Skeletal muscle satellite cell (primary cell): Measurements from ENCODE around the gene COQ9.

ENCODE experiments used
- H3K27me3 ChIP-seq: 2 replicates; pipeline ENCODE4 v1.7.0; 2013; ENCODE audit warnings: low read length; ENCODE audit not compliant: control insufficient read depth, insufficient read depth
- H3K36me3 ChIP-seq: 2 replicates; pipeline ENCODE4 v1.7.0; 2013; ENCODE audit warnings: mild to moderate bottlenecking, control low read depth, low read length; ENCODE audit not compliant: insufficient read depth
- H3K4me1 ChIP-seq: 2 replicates; pipeline ENCODE4 v1.7.0; 2013; ENCODE audit warnings: low read length; ENCODE audit not compliant: control insufficient read depth, insufficient read depth
- H3K4me2 ChIP-seq: 2 replicates; pipeline ENCODE4 v1.7.0; 2013; ENCODE audit warnings: mild to moderate bottlenecking, low read length
- H3K4me3 ChIP-seq: 2 replicates; pipeline ENCODE4 v1.7.0; 2013; ENCODE audit warnings: low read length
- H3K9ac ChIP-seq: 2 replicates; pipeline ENCODE4 v1.7.0; 2013; ENCODE audit warnings: mild to moderate bottlenecking, low read depth, low read length, moderate library complexity
- H3K9me3 ChIP-seq: replicated peaks from 2 replicates; pipeline ENCODE4 v1.7.0; 2013; ENCODE audit warnings: mild to moderate bottlenecking, control low read depth, low read length

The COQ9 gene

DNA sequence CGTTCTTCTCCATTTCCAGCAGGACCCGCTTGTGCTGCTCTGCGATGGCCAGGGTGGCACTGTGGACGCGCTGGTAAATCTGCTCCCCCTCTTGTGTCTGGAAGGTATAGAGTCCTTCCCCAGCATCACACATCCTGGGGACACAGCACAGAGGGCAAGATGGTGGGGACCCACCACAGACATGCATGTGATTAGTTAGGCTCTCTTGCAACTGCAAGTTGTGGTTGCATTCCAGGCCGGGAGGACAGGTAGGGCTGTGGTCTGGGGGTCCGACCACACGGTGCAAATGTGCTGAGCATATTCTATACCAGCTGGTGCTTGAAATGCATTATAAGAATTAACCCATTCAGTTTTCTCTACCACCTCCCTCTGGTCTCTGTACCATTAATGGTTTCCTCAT, 26.6 kb downstream of the COQ9 start:
- Histone ChIP-seq H3K27me3 (no peaks in the 10 kb centered on the region), H3K4me2 (no peak overlapping the region), H3K4me1 (peaks cover 12% of the 10 kb centered on the region), H3K36me3 (peaks cover 55% of the 10 kb centered on the region), H3K9ac (no peak overlapping the region), H3K4me3 (no peak overlapping the region), H3K9me3 (no peaks in the 10 kb centered on the region)

DNA sequence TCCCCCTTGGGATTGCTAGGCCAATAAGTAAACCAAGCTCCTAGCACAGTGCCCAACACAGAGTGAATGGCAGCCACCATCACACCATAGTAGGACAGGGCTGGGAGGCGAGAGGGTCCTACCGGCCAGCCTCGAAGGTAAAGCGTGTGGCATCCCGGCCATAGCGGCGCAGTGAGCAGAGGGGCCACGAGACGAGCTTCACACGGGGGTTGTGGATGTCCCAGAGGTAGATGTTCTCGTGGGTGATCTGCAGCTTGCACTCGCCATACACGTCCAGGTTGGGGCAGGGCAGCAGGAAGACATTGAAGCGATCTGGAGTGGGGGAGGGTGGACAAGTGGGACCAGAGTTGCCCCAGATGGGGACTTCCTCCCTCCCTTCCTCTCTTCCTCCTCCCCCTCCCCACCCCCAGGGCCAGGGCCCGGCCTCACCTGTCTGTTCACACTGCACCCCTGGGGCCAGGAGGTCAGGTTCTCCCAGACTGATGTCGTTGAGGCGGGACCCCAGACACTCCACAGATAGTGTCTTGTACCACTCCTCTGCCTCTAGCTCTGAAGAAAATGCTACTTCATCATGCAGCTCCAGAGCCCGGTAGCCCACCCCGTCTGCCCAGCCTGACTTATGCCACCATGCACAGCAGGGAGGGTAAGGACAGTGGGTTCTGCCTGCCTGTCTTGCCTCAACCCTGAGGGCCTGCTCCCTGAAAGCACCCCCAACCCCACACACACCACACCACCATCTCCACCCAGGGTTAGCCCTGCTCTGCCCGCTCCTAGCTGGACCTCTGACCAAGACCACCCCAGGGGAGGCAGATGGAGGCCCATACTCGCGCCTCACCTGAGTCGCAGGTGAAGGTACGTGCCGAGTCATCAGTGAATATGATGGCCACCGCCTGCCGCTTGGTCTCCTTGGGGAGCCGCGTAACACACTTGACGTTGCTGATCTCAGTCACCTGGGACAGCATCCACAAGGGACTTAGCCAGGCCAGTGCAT, 27.7 kb downstream of the COQ9 start:
- peaks cover 23% of the 10 kb centered on the region for H3K4me1 ChIP-seq
- no peaks in the 10 kb centered on the region for H3K27me3 ChIP-seq

GRCh38 chr16:57475711-57476339, 28.5 kb downstream of the COQ9 start:
- H3K9ac ChIP-seq, result no peak overlapping the region
- peaks cover 25% of the 10 kb centered on the region for H3K4me1 ChIP-seq
- no peaks in the 10 kb centered on the region for H3K27me3 ChIP-seq
- H3K36me3 ChIP-seq, result peaks cover 35% of the 10 kb centered on the region
- no peak overlapping the region for H3K4me2 ChIP-seq
- H3K9me3 ChIP-seq, result no peaks in the 10 kb centered on the region
- H3K4me3 ChIP-seq, result no peak overlapping the region

More for the DNA sequence above, 27.7 kb downstream of the COQ9 start:
- peaks cover 44% of the 10 kb centered on the region for H3K36me3 ChIP-seq
- H3K9me3 ChIP-seq, result no peaks in the 10 kb centered on the region
- H3K4me2 ChIP-seq, result no peak overlapping the region
- H3K9ac ChIP-seq, result no peak overlapping the region
- H3K4me3 ChIP-seq, result no peak overlapping the region

DNA sequence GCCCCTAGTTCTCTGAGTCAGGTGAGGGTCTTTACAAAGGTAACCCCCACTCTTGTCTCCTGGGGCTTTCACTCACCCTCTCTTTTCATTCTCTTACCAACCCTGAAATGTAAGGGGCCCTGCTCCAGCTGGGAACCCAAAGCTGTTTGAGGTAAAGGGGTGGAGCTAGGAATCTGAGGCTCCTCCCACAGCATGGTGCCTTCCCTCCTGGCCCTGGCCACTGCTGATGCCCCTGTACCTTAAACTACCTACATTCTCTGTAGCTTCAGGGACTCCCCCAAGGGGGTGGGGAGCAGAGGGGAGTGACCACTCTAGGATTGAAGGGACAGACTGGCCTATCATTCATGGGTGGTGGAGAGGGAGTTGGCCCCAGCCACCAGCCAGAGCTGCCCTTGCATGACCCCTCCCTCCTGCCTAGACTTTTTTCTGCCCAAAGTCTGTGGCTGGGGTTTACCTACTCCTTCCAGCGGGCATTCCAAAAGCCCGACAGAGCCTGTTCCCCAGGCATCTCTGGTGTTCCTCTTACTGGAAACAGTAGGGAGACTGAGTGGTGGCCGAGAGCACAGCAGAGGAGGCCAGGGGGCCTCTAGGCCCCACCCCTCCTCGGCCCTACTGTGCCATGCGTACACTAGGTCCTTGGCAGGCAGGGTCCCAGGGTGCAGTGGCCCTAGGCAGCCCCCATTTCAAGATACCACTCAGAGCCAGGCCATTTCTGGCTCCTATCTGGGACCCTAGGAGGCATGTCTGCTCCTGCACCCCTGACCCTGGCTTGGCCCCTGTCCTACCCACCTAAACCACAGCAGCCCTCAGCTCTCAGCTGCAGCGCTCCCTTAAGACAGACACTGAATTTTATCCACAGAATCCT, 29.5 kb downstream of the COQ9 start:
- Histone ChIP-seq H3K9me3 (no peaks in the 10 kb centered on the region), H3K36me3 (peaks cover 28% of the 10 kb centered on the region), H3K9ac (no peak overlapping the region), H3K27me3 (no peaks in the 10 kb centered on the region), H3K4me2 (no peak overlapping the region), H3K4me1 (peaks cover 25% of the 10 kb centered on the region), H3K4me3 (no peak overlapping the region)

- Histone ChIP-seq H3K9ac (no peak overlapping the region), H3K36me3 (peaks cover 19% of the 10 kb centered on the region), H3K27me3 (no peaks in the 10 kb centered on the region), H3K9me3 (no peaks in the 10 kb centered on the region), H3K4me2 (no peak overlapping the region), H3K4me3 (no peak overlapping the region), H3K4me1 (peaks cover 25% of the 10 kb centered on the region)
Observed at GRCh38 chr16:57477531-57478202, 30.4 kb downstream of the COQ9 start.

- Histone ChIP-seq H3K27me3 (no peaks in the 10 kb centered on the region), H3K9me3 (no peaks in the 10 kb centered on the region), H3K4me2 (peak overlapping the region; percentile 90), H3K36me3 (peaks cover 10% of the 10 kb centered on the region), H3K4me1 (peaks cover 25% of the 10 kb centered on the region), H3K9ac (peak overlapping the region; percentile 75), H3K4me3 (peak overlapping the region; percentile 80)
Observed at GRCh38 chr16:57478396-57479204, 31.3 kb downstream of the COQ9 start.

- Histone ChIP-seq H3K4me2 (peak overlapping the region; percentile 90), H3K4me1 (peaks cover 25% of the 10 kb centered on the region), H3K9me3 (no peaks in the 10 kb centered on the region), H3K4me3 (peak overlapping the region; percentile 80), H3K9ac (peak overlapping the region; percentile 75), H3K27me3 (no peaks in the 10 kb centered on the region), H3K36me3 (peaks cover 2% of the 10 kb centered on the region)
Observed at GRCh38 chr16:57479205-57479975, 32.1 kb downstream of the COQ9 start.

DNA sequence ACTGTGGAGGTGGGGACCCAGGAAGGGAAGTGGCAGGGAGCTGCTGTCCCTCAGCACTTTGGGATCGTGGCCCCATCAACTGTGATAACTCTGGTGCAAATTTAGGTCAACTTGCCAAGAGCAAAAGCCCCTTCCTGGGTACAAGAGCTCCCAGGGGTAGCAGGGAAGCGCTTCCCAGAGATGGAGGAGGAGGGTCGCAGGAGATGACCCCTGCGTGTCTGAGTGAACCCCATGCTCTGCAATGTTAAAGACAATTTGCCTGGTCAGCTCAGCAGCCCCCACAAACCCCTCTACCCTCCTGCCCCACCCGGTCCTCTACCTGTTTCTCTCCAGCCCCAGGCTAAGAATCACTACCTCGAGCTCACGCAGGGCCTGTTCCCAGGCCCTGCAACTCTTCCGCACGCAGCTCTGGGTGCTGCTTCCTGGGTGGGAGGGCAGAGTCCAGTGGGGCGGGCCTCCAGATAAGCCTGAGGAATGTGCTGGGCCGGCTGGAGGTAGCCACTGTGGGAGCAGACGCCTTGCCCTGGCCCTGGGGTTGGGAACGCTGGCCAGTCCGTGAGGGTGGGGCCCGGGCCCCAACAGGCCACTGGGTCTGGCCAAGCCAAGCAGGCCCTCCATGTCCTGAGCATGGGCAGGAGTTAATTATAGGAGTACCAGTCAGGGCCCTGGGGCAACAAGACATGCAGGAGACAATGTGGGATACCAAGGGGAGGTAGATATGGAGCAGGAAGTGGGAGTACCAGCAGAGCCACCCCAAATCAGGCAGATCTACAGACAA, 32.9 kb downstream of the COQ9 start:
- no peaks in the 10 kb centered on the region for H3K27me3 ChIP-seq
- no peak overlapping the region for H3K9ac ChIP-seq
- no peaks in the 10 kb centered on the region for H3K9me3 ChIP-seq
- peaks cover 28% of the 10 kb centered on the region for H3K4me1 ChIP-seq
- H3K4me3 ChIP-seq, result peak overlapping the region; percentile 80
- peak overlapping the region; percentile 90 for H3K4me2 ChIP-seq
- H3K36me3 ChIP-seq, result no peaks in the 10 kb centered on the region

DNA sequence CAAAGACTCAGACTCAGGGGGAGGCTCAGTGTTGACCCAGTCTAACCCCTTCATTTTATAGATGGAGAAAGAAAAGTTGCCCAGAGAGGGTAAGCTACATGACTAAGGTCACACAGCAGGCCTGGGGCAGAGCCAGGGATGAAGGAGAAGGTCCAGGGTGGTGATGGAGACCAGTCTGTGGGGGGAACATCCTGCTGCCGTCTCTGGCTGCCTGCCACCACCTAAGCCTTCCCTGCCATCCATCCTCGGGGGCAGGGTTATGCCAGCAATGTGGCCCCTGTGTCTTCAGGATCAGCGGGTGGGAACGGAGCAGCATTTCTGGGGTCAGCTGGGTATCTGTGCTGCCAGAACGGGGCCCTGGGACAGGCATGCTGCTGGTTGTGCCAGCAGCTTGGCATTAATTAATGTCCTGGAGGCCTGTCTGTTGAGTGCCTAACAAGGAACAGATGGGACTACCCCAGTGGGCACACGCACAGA, 33.5 kb downstream of the COQ9 start:
- peaks cover 34% of the 10 kb centered on the region for H3K4me1 ChIP-seq
- H3K9me3 ChIP-seq, result no peaks in the 10 kb centered on the region
- H3K9ac ChIP-seq, result no peak overlapping the region
- H3K27me3 ChIP-seq, result no peaks in the 10 kb centered on the region
- H3K4me3 ChIP-seq, result no peak overlapping the region
- H3K36me3 ChIP-seq, result no peaks in the 10 kb centered on the region
- no peak overlapping the region for H3K4me2 ChIP-seq
